Upper lobe of right lung (tissue), 1 donor: Measurements from ENCODE around the gene GPR108. TPM values are rescaled to one million over a fixed set of nuclear protein-coding genes. Genes with fewer than 3 reads are reported as not detected.
"Not testable (repeated sequence)": the region's sequence is repeated elsewhere in the genome, so short reads cannot be mapped to it uniquely, and the experiment has no call there.

Experiments used
- ATAC-seq: fragments of 200-7000 bp; cut with Tn5 transposase; one replicate; pipeline ENCODE4 v1.9.1; 2020; ENCODE audit warnings: mild to moderate bottlenecking, moderate library complexity
- DNase-seq: peaks from one replicate; pipeline ENCODE4 v3.0.0-alpha.2; 2020
- H3K27ac ChIP-seq: fragments of 200-600 bp; one replicate; pipeline ENCODE4 v1.8.0; 2022
- H3K27me3 ChIP-seq: fragments of 200-600 bp; one replicate; pipeline ENCODE4 v1.8.0; 2022; ENCODE audit warnings: mild to moderate bottlenecking
- H3K36me3 ChIP-seq: fragments of 200-600 bp; one replicate; pipeline ENCODE4 v1.8.0; 2022
- H3K4me1 ChIP-seq: fragments of 200-600 bp; one replicate; pipeline ENCODE4 v1.8.0; 2022
- H3K4me3 ChIP-seq: fragments of 200-600 bp; one replicate; pipeline ENCODE4 v1.8.0; 2022; ENCODE audit warnings: mild to moderate bottlenecking
- H3K9me3 ChIP-seq: fragments of 200-600 bp; one replicate; pipeline ENCODE4 v1.8.0; 2022
- intact Hi-C: fragments of 100-400 bp; cut with DNase I; formaldehyde crosslinking; loops from one replicate; pipeline ENCODE4 v1.11.0; 2022
- long read RNA-seq: library from polyadenylated mRNA; unstranded; transcript quantifications from one replicate; pipeline ENCODE4 v2.0.0, GENCODE V29; 2021
- total RNA-seq: library from RNA; stranded (reverse); fragmentation: NEBNext Ultra II Directional; extraction: Animal tissue kit (Norgen Biotek cat#: 25700); gene quantifications from one replicate; pipeline ENCODE4 v1.2.1, GENCODE V29; 2021
- TF ChIP-seq, protein P1 (sequence below): fragments of 200-600 bp; IDR thresholded peaks from one replicate; pipeline ENCODE4 v1.8.0; 2022; ENCODE audit warnings: antibody characterized with exemption
- donor health status: DM: no; HTN: yes; CAD: no; lungs with severe emphysema.

Gene GPR108
- 81.2 TPM for total RNA-seq
- long read RNA-seq, transcript GPR108-201 (18 exons, 2,057 nt): major isoform, 111 of 150 reads
- long read RNA-seq, partial matches to known transcripts: 8 of 150 reads
- long read RNA-seq, other reads (novel, unspliced or antisense): 27 of 150 reads

GRCh38 chr19:6737284-6737872 lies at the start of gene GPR108:
Gene GPR108 (minus strand): TSS chr19:6737580. CDS start chr19:6737576, 4 bp downstream.
- Histone ChIP-seq H3K4me1 (peaks cover 26% of the 10 kb centered on the region), H3K27ac (peak within 1 kb of the TSS; percentile 96), H3K4me3 (peak within 1 kb of the TSS; percentile 93), H3K36me3 (peaks cover 9% of the 10 kb centered on the region), H3K27me3 (no peaks in the 10 kb centered on the region), H3K9me3 (no peaks in the 10 kb centered on the region)
- DNase-seq: peak; percentile 100
- intact Hi-C loops: no loop called here
- peak; percentile 82 for ATAC-seq
- TF ChIP-seq, protein P1, sequence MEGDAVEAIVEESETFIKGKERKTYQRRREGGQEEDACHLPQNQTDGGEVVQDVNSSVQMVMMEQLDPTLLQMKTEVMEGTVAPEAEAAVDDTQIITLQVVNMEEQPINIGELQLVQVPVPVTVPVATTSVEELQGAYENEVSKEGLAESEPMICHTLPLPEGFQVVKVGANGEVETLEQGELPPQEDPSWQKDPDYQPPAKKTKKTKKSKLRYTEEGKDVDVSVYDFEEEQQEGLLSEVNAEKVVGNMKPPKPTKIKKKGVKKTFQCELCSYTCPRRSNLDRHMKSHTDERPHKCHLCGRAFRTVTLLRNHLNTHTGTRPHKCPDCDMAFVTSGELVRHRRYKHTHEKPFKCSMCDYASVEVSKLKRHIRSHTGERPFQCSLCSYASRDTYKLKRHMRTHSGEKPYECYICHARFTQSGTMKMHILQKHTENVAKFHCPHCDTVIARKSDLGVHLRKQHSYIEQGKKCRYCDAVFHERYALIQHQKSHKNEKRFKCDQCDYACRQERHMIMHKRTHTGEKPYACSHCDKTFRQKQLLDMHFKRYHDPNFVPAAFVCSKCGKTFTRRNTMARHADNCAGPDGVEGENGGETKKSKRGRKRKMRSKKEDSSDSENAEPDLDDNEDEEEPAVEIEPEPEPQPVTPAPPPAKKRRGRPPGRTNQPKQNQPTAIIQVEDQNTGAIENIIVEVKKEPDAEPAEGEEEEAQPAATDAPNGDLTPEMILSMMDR: no peak

DNA sequence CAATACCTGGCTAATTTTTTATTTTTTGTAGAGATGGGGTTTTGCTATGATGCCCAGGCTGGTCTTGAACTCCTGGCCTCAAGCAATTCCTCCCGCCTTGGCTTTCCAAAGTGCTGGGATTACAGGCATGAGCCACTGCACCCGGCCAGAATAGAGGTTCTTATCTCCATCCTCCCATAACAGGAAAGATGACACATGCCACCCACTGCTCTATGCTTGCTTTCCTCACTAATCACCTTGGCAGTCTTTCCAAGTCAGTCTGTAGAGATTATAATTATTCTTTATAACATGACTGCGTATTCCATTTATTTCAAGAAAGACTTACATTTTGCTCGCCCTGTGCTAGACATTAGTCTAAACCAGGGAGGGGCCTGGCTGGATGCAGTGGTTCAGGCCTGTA lies 41.8 kb upstream of the GPR108 start:
- Histone ChIP-seq H3K27ac (no peak overlapping the region), H3K36me3 (no peaks in the 10 kb centered on the region), H3K27me3 (no peaks in the 10 kb centered on the region), H3K4me1 (peaks cover 12% of the 10 kb centered on the region), H3K4me3 (no peak overlapping the region), H3K9me3 (no peaks in the 10 kb centered on the region)
- ATAC-seq (no peak), DNase-seq (no peak)
- TF ChIP-seq, protein P1: no peak
- intact Hi-C loops: no loop called here

GRCh38 chr19:6778386-6778785 lies 41.0 kb upstream of the GPR108 start:
- no peaks in the 10 kb centered on the region for H3K27me3 ChIP-seq
- ATAC-seq: no peak
- intact Hi-C loops: no loop called here
- H3K4me3 ChIP-seq: no peak overlapping the region
- TF ChIP-seq, protein P1: no peak
- H3K36me3 ChIP-seq: no peaks in the 10 kb centered on the region
- H3K9me3 ChIP-seq: no peaks in the 10 kb centered on the region
- peaks cover 12% of the 10 kb centered on the region for H3K4me1 ChIP-seq
- H3K27ac ChIP-seq: no peak overlapping the region
- no peak for DNase-seq

DNA sequence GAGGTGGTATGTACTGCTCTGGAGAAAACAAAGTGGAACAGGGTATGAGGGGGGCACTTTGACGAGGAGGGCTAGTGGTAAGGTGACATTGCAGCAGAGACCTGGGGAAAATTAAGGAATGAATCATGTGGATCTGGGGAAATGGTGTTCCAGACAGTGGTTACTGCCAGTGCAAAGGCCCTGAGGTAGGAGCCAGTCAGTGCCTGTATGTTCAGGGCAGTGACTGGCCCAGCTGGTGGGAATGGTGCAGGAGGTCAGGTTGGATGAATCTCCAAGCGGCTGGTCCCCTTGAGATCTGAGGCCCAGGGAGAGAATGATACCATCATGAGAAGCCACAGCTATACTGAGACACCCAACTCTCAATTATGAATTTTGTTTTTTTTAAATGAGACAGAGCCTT lies 40.1 kb upstream of the GPR108 start:
- no peaks in the 10 kb centered on the region for H3K9me3 ChIP-seq
- no peaks in the 10 kb centered on the region for H3K27me3 ChIP-seq
- ATAC-seq: no peak
- no peak overlapping the region for H3K27ac ChIP-seq
- no peak overlapping the region for H3K4me3 ChIP-seq
- no peak for DNase-seq
- H3K36me3 ChIP-seq: no peaks in the 10 kb centered on the region
- TF ChIP-seq, protein P1: no peak
- intact Hi-C loops: no loop called here
- peaks cover 12% of the 10 kb centered on the region for H3K4me1 ChIP-seq

DNA sequence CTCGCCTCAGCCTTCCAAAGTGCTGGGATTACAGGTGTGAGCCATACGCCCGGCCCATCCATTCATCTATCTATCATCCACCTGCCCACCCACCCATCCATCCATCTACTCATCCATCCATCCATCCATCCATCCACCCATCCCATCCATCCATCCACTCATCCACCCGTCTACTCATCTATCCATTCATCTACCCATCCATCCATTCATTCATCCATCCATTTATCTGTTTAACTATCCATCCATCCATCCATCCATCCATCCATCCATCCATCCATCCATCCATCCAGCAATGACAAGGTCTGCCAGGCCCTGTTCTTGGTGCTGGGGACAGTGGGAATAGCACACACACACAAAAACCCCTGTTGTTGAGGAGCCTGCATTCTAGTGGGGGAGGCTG lies 39.6 kb upstream of the GPR108 start:
- Histone ChIP-seq H3K4me3 (no peak overlapping the region), H3K4me1 (peaks cover 12% of the 10 kb centered on the region), H3K36me3 (no peaks in the 10 kb centered on the region), H3K27ac (no peak overlapping the region), H3K9me3 (no peaks in the 10 kb centered on the region), H3K27me3 (no peaks in the 10 kb centered on the region)
- TF ChIP-seq, protein P1: no peak
- intact Hi-C loops: no loop called here
- ATAC-seq (no peak), DNase-seq (no peak)

GRCh38 chr19:6776045-6776444 lies 38.7 kb upstream of the GPR108 start:
- H3K27ac ChIP-seq, intact Hi-C loops, ATAC-seq: not testable (repeated sequence)

More at GRCh38 chr19:6776045-6776444, 38.7 kb upstream of the GPR108 start:
- DNase-seq, H3K36me3 ChIP-seq, H3K27me3 ChIP-seq, H3K4me1 ChIP-seq, H3K4me3 ChIP-seq, H3K9me3 ChIP-seq: not testable (repeated sequence)
